Measurements from ENCODE around the gene PRKACA. TPM values are rescaled to one million over a fixed set of nuclear protein-coding genes. Genes with fewer than 3 reads are reported as not detected.
"Not testable (repeated sequence)": the region's sequence is repeated elsewhere in the genome, so short reads cannot be mapped to it uniquely, and the experiment has no call there.

Gene PRKACA
- total RNA-seq, 1 donor from 2014 or later, result 88.1 TPM

GRCh38 chr19:14054099-14054498, 63.5 kb downstream of the PRKACA start:
- Mint-ChIP-seq H3K4me1 (ENCODE audit: unreplicated experiment) (no peaks in the 10 kb centered on the region), H3K9me3 (no peaks in the 10 kb centered on the region), H3K27ac (no peak overlapping the region), H3K36me3 (no peaks in the 10 kb centered on the region), H3K27me3 (peaks cover 28% of the 10 kb centered on the region), H3K4me3 (peak overlapping the region; percentile 4)
- TF ChIP-seq, protein P1, sequence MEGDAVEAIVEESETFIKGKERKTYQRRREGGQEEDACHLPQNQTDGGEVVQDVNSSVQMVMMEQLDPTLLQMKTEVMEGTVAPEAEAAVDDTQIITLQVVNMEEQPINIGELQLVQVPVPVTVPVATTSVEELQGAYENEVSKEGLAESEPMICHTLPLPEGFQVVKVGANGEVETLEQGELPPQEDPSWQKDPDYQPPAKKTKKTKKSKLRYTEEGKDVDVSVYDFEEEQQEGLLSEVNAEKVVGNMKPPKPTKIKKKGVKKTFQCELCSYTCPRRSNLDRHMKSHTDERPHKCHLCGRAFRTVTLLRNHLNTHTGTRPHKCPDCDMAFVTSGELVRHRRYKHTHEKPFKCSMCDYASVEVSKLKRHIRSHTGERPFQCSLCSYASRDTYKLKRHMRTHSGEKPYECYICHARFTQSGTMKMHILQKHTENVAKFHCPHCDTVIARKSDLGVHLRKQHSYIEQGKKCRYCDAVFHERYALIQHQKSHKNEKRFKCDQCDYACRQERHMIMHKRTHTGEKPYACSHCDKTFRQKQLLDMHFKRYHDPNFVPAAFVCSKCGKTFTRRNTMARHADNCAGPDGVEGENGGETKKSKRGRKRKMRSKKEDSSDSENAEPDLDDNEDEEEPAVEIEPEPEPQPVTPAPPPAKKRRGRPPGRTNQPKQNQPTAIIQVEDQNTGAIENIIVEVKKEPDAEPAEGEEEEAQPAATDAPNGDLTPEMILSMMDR (conservative IDR thresholded peaks at IDR 0.05), result no peak
- DNase-seq (ENCODE audit: extremely low spot score, unreplicated experiment), result no peak

GRCh38 chr19:14053500-14053899, 64.1 kb downstream of the PRKACA start:
- peaks cover 23% of the 10 kb centered on the region for H3K27me3 Mint-ChIP-seq
- H3K9me3 Mint-ChIP-seq, result no peaks in the 10 kb centered on the region
- H3K27ac Mint-ChIP-seq, result no peak overlapping the region
- no peaks in the 10 kb centered on the region for H3K4me1 Mint-ChIP-seq (ENCODE audit: unreplicated experiment)
- no peak overlapping the region for H3K4me3 Mint-ChIP-seq
- H3K36me3 Mint-ChIP-seq, result no peaks in the 10 kb centered on the region
- TF ChIP-seq, protein P1 (conservative IDR thresholded peaks at IDR 0.05), result no peak
- DNase-seq (ENCODE audit: extremely low spot score, unreplicated experiment), result no peak

GRCh38 chr19:14053032-14053431, 64.5 kb downstream of the PRKACA start:
- H3K4me1 Mint-ChIP-seq (ENCODE audit: unreplicated experiment), result no peaks in the 10 kb centered on the region
- DNase-seq (ENCODE audit: extremely low spot score, unreplicated experiment), result no peak
- H3K36me3 Mint-ChIP-seq, result no peaks in the 10 kb centered on the region
- TF ChIP-seq, protein P1 (conservative IDR thresholded peaks at IDR 0.05), result no peak
- peaks cover 19% of the 10 kb centered on the region for H3K27me3 Mint-ChIP-seq
- H3K9me3 Mint-ChIP-seq, result no peaks in the 10 kb centered on the region
- no peak overlapping the region for H3K27ac Mint-ChIP-seq
- H3K4me3 Mint-ChIP-seq, result no peak overlapping the region

DNA sequence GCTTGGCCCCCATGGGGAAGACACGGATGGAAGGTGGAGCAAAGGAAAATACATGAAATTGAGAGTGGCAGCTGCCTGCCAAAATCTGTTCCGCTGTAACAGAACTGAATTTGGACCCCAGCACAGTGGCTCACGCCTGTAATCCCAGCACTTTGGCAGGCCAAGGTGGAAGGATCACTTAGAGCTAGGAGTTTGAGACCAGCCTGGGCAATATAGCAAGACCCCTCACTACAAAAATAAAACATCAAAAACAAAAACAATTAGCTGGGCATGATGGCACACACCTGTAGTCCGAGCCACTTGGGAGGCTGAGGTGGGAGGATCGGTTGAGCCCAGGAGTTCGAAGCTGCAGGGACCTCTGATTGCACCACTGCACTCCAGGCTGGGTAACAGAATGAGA, 65.1 kb downstream of the PRKACA start:
- Mint-ChIP-seq H3K9me3 (no peaks in the 10 kb centered on the region), H3K4me1 (ENCODE audit: unreplicated experiment) (no peaks in the 10 kb centered on the region), H3K27me3 (peaks cover 14% of the 10 kb centered on the region), H3K27ac (no peak overlapping the region), H3K36me3 (no peaks in the 10 kb centered on the region), H3K4me3 (no peak overlapping the region)
- no peak for DNase-seq (ENCODE audit: extremely low spot score, unreplicated experiment)
- TF ChIP-seq, protein P1 (conservative IDR thresholded peaks at IDR 0.05), result no peak

GRCh38 chr19:14051980-14052379, 65.6 kb downstream of the PRKACA start:
- Mint-ChIP-seq H3K36me3 (no peaks in the 10 kb centered on the region), H3K4me3 (no peak overlapping the region), H3K27ac (no peak overlapping the region), H3K27me3 (peaks cover 14% of the 10 kb centered on the region), H3K4me1 (ENCODE audit: unreplicated experiment) (no peaks in the 10 kb centered on the region), H3K9me3 (no peaks in the 10 kb centered on the region)
- DNase-seq (ENCODE audit: extremely low spot score, unreplicated experiment), result no peak
- TF ChIP-seq, protein P1 (conservative IDR thresholded peaks at IDR 0.05), result no peak

- TF ChIP-seq, protein P1 (conservative IDR thresholded peaks at IDR 0.05), result peak; percentile 48
- not testable (repeated sequence) for H3K27ac Mint-ChIP-seq; H3K9me3 Mint-ChIP-seq; H3K4me1 Mint-ChIP-seq (ENCODE audit: unreplicated experiment); DNase-seq (ENCODE audit: extremely low spot score, unreplicated experiment); H3K36me3 Mint-ChIP-seq; H3K4me3 Mint-ChIP-seq
- H3K27me3 Mint-ChIP-seq, result peaks cover 11% of the 10 kb centered on the region
Measured at GRCh38 chr19:14050961-14051360, 66.6 kb downstream of the PRKACA start.
